IPS-20b (cell line): ENCODE data around the gene AFAP1L2.

Source experiments
- H3K27ac ChIP-seq: one replicate; pipeline ENCODE4 v1.5.1; 2013; ENCODE audit warnings: low read length
- H3K27me3 ChIP-seq: 2 replicates; pipeline ENCODE4 v1.6.1; 2013; ENCODE audit warnings: mild to moderate bottlenecking, low read length, inconsistent platforms; ENCODE audit not compliant: insufficient read depth
- H3K36me3 ChIP-seq: 2 replicates; pipeline ENCODE4 v1.6.1; 2013; ENCODE audit warnings: low read depth, mild to moderate bottlenecking, inconsistent platforms, low read length, moderate library complexity; ENCODE audit not compliant: insufficient read depth
- H3K4me1 ChIP-seq: 2 replicates; pipeline ENCODE4 v1.6.1; 2013; ENCODE audit warnings: mild to moderate bottlenecking, control low read depth, inconsistent platforms, low read length, moderate library complexity; ENCODE audit not compliant: insufficient read depth
- H3K4me3 ChIP-seq: 2 replicates; pipeline ENCODE4 v1.5.1; 2013; ENCODE audit warnings: mild to moderate bottlenecking, low read length, inconsistent platforms
- H3K9ac ChIP-seq: 2 replicates; pipeline ENCODE4 v1.6.1; 2013; ENCODE audit warnings: low read depth, mild to moderate bottlenecking, inconsistent platforms, low read length, moderate library complexity
- H3K9me3 ChIP-seq: 2 replicates; pipeline ENCODE4 v1.6.1; 2013; ENCODE audit warnings: mild to moderate bottlenecking, low read depth, low read length, inconsistent platforms; ENCODE audit not compliant: insufficient read depth

The AFAP1L2 gene

DNA sequence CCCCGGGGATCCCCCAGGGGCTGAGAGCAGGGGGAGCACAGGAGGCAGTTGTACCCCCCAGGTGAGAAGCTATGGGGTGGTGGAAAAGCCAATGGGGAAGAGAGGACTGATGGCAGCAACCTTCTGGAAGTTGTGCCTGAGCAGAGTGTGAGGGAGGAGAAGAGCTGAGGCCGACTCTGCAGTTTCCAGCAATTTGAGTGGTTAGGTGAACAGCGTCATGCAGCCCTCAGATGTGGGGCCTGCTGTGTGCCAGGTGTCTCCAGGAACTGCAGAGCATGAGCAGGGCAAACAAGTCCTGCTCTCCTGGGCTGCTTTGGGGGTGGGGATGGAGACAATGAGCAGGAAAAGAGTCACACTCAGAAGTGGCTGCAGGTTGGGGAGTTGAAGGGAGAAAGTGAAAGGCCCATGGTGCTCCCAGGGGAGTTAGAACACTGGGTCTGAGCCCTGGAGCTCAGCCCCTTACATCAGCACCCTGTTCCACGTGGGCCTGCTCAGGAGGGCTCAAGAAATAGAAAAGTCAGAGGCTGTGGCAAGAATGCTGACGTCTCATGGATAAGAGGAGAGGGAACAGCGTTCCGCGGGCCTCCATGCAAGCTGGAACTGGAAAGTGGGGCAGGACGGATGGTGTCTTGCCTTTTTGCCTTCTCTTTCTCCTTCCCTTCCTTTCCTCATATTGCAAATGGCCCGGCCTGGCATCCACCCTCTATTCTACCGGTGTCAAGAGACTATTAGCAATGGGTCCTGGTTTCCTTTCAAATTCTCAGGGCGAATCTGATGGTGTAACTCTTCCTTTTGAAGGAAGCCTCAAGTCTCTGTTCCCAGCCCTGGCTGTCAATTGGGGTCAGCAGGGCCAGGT lies 4.0 kb upstream of the AFAP1L2 start:
- H3K27ac ChIP-seq = no peak overlapping the region
- no peaks in the 10 kb centered on the region for H3K36me3 ChIP-seq
- H3K27me3 ChIP-seq = peaks cover 46% of the 10 kb centered on the region
- H3K9me3 ChIP-seq = no peaks in the 10 kb centered on the region
- H3K4me3 ChIP-seq = no peak overlapping the region
- no peak overlapping the region for H3K9ac ChIP-seq
- H3K4me1 ChIP-seq = 0 out of 2 replicates have a peak, but pooled peaks cover 8% of the 10 kb centered on the region

DNA sequence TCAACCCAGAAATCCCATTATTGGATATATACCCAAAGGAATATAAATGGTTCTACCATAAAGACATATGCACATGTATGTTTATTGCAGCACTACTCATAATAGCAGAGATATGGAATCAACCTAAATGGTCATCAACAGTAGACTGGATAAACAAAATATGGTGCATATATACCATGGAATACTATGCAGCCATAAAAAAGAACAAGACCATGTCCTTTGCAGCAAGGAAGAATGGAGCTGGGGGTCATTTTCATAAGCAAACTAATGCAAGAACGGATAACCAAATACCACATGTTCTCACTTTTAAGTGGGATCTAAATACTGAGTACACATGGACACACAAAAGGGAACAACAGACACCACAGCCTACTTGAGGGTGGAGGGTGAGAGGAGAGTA lies 2.2 kb upstream of the AFAP1L2 start:
- no peak overlapping the region for H3K4me3 ChIP-seq
- H3K9me3 ChIP-seq = no peaks in the 10 kb centered on the region
- H3K9ac ChIP-seq = no peak overlapping the region
- H3K27ac ChIP-seq = no peak overlapping the region
- peaks cover 20% of the 10 kb centered on the region; the same call in 1 of the 2 replicates for H3K4me1 ChIP-seq
- peaks cover 65% of the 10 kb centered on the region for H3K27me3 ChIP-seq
- no peaks in the 10 kb centered on the region for H3K36me3 ChIP-seq

DNA sequence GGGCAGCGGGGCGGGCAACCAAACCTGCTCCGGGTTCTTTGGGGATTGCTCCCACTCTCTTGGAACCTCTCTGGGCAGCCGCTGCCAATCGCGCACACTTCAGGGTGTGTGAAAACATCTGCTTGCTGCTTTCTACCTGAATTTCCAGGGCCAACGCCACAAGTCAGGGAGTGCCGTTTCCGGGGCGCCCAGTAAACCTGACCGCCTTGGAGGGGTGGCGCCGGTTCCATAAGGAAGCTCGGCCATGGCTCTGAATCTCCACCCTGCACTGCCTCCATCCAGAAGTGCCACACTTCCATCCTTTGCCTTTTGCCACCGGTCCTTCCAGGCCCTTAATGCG lies 679 bp upstream of the AFAP1L2 start:
- Histone ChIP-seq H3K4me3 (peak overlapping the region; percentile 81), H3K9ac (no peak overlapping the region), H3K36me3 (no peaks in the 10 kb centered on the region), H3K4me1 (peaks cover 20% of the 10 kb centered on the region; the same call in 1 of the 2 replicates), H3K27me3 (peaks cover 69% of the 10 kb centered on the region), H3K9me3 (no peaks in the 10 kb centered on the region), H3K27ac (no peak overlapping the region)

DNA sequence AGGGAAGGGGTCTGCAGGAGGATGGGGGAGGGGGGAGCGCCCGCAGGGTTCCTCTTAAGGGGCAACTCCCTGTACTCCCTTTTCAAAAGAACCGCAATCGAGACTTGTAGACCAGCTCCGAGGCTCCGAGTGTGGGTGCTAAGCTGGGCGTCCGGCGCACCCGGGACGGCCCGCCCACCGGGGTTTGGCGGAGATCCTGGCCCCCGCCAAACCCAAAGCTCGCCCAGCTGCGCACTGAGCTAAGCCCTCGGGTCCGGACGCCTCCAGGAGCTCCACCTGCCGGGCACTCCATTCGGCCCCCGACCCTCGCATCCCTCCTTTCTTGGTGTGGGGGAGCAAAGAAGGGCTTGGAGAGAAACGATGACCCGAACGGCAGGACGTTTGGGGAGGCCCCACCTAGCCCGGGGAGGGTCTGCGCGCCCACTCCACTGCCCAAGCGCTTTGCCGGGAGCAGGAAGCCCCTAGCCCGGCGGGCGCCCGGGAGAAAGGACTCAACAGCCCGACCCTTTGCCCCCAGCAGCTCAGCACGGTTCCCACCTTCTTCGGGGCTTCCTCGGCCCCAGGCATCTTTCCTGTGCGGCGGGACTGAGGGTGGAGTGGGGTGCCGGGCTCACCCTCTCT lies 651 bp downstream of the AFAP1L2 start:
- Histone ChIP-seq H3K9me3 (no peaks in the 10 kb centered on the region), H3K36me3 (no peaks in the 10 kb centered on the region), H3K4me1 (peaks cover 12% of the 10 kb centered on the region; the same call in 1 of the 2 replicates), H3K27ac (no peak overlapping the region), H3K9ac (peak overlapping the region; percentile 45; the same call in 1 of the 2 replicates), H3K27me3 (peaks cover 65% of the 10 kb centered on the region), H3K4me3 (peak overlapping the region; percentile 81)

DNA sequence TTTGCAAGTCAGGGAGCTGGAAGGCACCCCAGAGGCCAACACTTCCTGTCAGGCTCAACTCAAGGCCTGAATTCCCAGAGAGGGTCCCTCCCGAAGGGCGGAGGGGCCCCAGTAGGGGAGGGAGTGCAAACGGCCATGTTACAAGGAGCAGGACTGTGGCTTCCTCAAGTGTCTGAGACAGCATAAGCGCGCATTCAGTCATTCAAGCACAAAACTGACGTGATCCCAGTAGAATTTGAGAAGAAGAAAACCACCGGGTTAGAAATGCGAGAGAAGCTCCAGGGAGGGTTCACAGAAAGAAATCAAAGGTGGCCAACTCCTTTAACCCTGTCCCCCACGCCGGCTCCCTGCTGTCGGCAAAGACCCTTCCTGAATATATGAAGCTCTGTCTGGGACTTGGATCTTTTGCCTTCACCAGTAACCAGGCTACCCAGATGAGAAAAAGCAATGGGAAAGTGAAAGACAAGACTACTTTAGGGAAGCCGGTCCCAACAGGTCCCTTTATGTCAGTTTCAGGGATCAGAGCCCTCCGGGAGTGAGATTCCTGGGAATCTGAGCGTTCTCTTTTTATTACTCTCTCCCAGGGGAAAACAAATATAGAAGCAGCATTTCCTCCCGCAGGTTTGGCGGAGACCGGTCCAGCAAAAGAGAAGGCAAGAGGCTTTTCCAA lies 1.3 kb downstream of the AFAP1L2 start:
- Histone ChIP-seq H3K27me3 (peaks cover 58% of the 10 kb centered on the region), H3K27ac (no peak overlapping the region), H3K4me3 (peak overlapping the region; percentile 81), H3K9me3 (no peaks in the 10 kb centered on the region), H3K4me1 (peaks cover 12% of the 10 kb centered on the region; the same call in 1 of the 2 replicates), H3K9ac (peak overlapping the region; percentile 45; the same call in 1 of the 2 replicates), H3K36me3 (no peaks in the 10 kb centered on the region)

DNA sequence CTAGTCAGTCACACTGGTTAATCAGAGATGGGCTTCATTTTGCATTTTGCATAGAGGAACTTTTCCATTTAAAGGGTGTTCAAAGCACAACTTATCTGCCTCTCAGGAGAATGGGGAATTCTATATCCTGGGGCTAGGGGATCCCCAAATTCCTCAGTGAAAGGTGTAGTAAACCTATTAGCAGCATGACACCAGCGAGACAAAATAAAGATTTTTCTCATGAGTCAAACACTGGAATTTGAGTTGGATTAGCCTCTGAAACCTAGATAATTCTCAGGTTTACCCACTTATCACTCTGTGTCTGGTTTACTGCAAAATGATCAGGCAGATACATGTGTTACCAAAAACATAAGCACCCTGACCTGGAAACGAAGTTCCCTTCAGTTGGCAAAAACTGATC lies 2.1 kb downstream of the AFAP1L2 start:
- Histone ChIP-seq H3K27me3 (peaks cover 57% of the 10 kb centered on the region), H3K4me1 (peaks cover 12% of the 10 kb centered on the region; the same call in 1 of the 2 replicates)

DNA sequence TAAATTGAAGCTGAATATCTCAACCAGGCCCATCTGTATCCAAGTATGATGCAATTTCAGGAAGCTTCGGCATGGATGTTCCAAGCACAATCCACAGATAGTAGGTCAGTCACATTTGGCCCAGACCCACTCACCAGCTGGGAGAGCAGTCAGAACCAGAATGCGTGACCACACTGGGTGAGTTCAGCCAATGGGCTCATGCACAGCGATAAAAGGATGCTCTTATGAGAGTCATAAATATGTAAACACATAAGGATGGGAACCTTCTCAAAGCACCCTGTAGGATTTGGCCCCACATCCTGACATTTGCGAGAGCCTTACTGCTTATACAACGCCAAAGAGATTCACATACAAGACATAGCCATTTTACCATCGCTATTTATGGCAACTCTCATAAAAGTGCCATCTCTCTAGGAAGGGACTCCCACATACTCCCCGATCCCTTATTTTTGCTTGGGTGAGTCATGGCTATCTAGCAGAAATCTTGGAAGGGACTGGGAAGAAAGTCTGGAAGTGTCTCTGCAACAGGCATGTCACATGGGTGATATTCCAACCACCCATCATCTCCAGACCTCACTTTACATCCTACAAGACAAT lies 3.0 kb downstream of the AFAP1L2 start:
- peaks cover 53% of the 10 kb centered on the region for H3K27me3 ChIP-seq
- no peaks in the 10 kb centered on the region for H3K36me3 ChIP-seq
- no peaks in the 10 kb centered on the region for H3K9me3 ChIP-seq
- no peak overlapping the region for H3K9ac ChIP-seq
- H3K4me1 ChIP-seq = peaks cover 12% of the 10 kb centered on the region; the same call in 1 of the 2 replicates
- H3K4me3 ChIP-seq = no peak overlapping the region
- no peak overlapping the region for H3K27ac ChIP-seq

More for the DNA sequence above, 2.1 kb downstream of the AFAP1L2 start:
- H3K4me3 ChIP-seq = peak overlapping the region; percentile 81
- H3K27ac ChIP-seq = no peak overlapping the region
- no peaks in the 10 kb centered on the region for H3K9me3 ChIP-seq
- no peaks in the 10 kb centered on the region for H3K36me3 ChIP-seq
- no peak overlapping the region for H3K9ac ChIP-seq

DNA sequence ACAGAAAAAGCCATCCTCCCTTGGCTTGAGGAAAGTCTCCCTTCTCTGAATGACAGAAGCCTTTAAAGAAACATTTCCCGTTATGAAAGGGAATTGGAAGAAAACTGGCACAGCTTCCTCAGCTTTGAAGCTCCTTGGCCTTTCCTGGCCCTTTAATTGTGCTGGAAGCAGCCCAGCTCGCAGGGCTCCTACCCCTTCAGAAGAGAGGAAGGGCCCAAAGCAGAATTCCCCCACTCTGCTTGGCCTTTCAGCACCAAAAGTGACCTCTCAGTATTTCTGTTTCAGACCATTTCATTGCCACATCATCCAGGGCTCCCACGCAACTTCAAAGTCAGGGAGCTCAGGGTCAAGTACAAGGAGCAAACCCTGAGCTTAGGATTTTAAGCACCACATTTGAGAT lies 4.2 kb downstream of the AFAP1L2 start:
- H3K27me3 ChIP-seq = peaks cover 41% of the 10 kb centered on the region
- H3K9me3 ChIP-seq = no peaks in the 10 kb centered on the region
- H3K4me3 ChIP-seq = no peak overlapping the region
- H3K4me1 ChIP-seq = peaks cover 12% of the 10 kb centered on the region; the same call in 1 of the 2 replicates
- no peak overlapping the region for H3K9ac ChIP-seq
- H3K27ac ChIP-seq = no peak overlapping the region
- H3K36me3 ChIP-seq = no peaks in the 10 kb centered on the region

DNA sequence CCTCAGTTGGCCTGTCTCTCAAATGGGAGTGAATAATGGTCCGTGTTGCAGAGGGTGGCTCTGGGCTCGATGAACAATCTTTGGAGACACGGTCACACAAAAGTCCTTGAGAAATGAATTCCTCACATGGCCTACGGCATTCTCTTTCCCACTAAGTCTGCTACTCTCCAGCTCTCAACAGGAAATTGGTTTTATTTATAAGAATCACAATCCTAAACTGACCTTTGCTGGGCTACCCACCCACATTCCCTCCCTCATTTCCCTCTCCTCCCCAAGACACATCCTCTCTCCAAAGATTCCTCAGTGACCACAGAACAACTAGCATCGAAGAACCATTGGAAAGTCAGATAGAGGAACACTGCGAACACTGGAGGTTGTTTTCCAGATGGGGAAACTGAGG lies 4.7 kb downstream of the AFAP1L2 start:
- no peaks in the 10 kb centered on the region for H3K9me3 ChIP-seq
- peaks cover 36% of the 10 kb centered on the region for H3K27me3 ChIP-seq
- no peak overlapping the region for H3K27ac ChIP-seq
- H3K9ac ChIP-seq = no peak overlapping the region
- peaks cover 12% of the 10 kb centered on the region; the same call in 1 of the 2 replicates for H3K4me1 ChIP-seq
- H3K4me3 ChIP-seq = no peak overlapping the region
- no peaks in the 10 kb centered on the region for H3K36me3 ChIP-seq

DNA sequence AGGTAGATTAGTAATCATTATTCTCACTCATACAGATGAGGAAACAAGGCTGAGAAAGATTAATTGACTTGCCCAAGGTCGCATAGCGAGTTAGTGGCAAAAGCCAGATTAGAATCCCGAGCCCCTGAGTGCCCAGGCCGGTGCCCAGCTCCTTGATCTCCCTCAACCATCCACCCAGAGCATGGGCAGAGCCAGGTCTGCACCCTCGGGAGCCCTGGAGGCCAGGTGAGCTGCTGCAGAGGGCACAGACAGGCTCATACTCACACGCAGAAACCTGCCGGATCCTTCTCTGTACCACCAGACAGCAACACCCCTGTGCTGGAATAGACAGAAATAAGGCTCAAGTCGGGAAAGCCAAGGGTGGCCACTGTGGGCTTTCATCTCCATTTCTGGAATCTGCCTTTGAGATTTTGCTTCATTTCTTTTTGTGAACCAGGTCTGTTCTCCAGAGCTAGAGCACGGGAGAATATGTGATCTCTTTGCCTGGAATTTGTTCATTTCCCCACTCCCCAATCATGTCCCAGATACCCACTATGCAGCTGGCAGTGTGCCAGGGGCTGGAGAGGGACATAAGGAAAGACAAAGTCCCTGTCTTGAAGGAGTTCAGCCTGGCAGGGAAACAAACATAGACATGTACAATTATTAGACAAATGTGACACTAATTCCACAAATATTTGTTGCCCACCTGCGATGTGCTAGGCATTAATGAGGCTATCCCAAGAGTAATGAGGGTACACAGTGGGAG lies 5.5 kb downstream of the AFAP1L2 start:
- Histone ChIP-seq H3K9me3 (no peaks in the 10 kb centered on the region), H3K9ac (no peak overlapping the region), H3K27me3 (peaks cover 27% of the 10 kb centered on the region)

DNA sequence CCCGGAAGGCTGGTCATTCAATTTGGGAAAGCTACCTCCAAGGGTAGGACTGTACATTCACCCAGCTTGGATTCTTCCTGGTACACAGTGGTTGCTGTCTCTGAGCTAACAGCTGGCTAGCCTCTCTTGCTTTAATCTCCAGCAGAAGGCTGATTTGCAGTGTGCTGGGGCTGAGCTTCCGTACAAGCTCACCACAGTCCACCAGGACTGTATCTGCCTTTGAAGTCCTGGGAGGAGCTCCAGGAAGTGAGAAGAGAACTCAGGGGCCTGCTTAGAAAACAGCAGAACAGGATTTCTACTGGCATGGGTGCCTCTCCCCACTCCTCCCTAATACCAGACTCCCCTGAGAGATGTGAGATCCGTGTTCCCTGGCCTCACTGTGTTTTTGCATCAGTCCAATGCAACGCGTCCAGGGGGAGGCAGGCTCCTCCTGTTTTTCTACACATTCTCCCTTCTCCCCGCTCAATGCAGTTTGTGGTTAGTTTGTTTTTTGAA lies 6.6 kb downstream of the AFAP1L2 start:
- no peaks in the 10 kb centered on the region for H3K9me3 ChIP-seq
- peaks cover 14% of the 10 kb centered on the region for H3K4me1 ChIP-seq
- H3K4me3 ChIP-seq = no peak overlapping the region
- H3K27ac ChIP-seq = no peak overlapping the region
- H3K27me3 ChIP-seq = peaks cover 17% of the 10 kb centered on the region
- H3K36me3 ChIP-seq = no peaks in the 10 kb centered on the region
- no peak overlapping the region for H3K9ac ChIP-seq

More for the DNA sequence above, 5.5 kb downstream of the AFAP1L2 start:
- no peak overlapping the region for H3K27ac ChIP-seq
- H3K4me3 ChIP-seq = no peak overlapping the region
- H3K4me1 ChIP-seq = peaks cover 12% of the 10 kb centered on the region; the same call in 1 of the 2 replicates
- no peaks in the 10 kb centered on the region for H3K36me3 ChIP-seq
